GM23338 (cell line): ENCODE data around the gene CAPZB. TPM values are rescaled to one million over a fixed set of nuclear protein-coding genes. Genes with fewer than 3 reads are reported as not detected.

Experiments used
- ATAC-seq: fragments of 200-7000 bp; cut with Tn5 transposase; 3 replicates; pipeline ENCODE4 v1.9.1; 2020
- DNase-seq: peaks from one replicate; pipeline ENCODE4 v3.0.0-alpha.2; 2015; ENCODE audit warnings: low spot score
- H2AFZ ChIP-seq: fragments of 200-600 bp; sonication (generic); 2 replicates; pipeline ENCODE4 v1.8.0; 2016; ENCODE audit warnings: antibody characterized with exemption, mild to moderate bottlenecking, moderate library complexity
- H3F3A ChIP-seq: fragments of 200-600 bp; sonication (generic); replicated peaks from 2 replicates; pipeline ENCODE4 v1.8.0; 2017; ENCODE audit warnings: antibody characterized with exemption, mixed run types, low read depth
- H3K27ac ChIP-seq: fragments of 200-600 bp; sonication (generic); 2 replicates; pipeline ENCODE4 v1.6.1; 2016; ENCODE audit warnings: low read depth
- H3K27me3 ChIP-seq: fragments of 200-600 bp; sonication (generic); 2 replicates; pipeline ENCODE4 v1.8.0; 2016; ENCODE audit warnings: mild to moderate bottlenecking, mixed run types, moderate library complexity; ENCODE audit not compliant: insufficient read depth
- H3K36me3 ChIP-seq: fragments of 200-600 bp; sonication (generic); 2 replicates; pipeline ENCODE4 v1.8.0; 2016; ENCODE audit warnings: mild to moderate bottlenecking; ENCODE audit not compliant: insufficient read depth
- H3K4me1 ChIP-seq: fragments of 200-600 bp; sonication (generic); 2 replicates; pipeline ENCODE4 v1.8.0; 2016; ENCODE audit warnings: mild to moderate bottlenecking, moderate library complexity; ENCODE audit not compliant: insufficient read depth
- H3K4me2 ChIP-seq: fragments of 200-600 bp; sonication (generic); 2 replicates; pipeline ENCODE4 v1.7.1; 2017; ENCODE audit warnings: mixed run types
- H3K4me3 ChIP-seq: fragments of 200-600 bp; sonication (generic); 2 replicates; pipeline ENCODE4 v1.6.1; 2016; ENCODE audit warnings: mixed run types
- H3K79me2 ChIP-seq: fragments of 200-600 bp; sonication (generic); replicated peaks from 2 replicates; pipeline ENCODE4 v1.8.0; 2017; ENCODE audit warnings: mild to moderate bottlenecking; ENCODE audit not compliant: insufficient read depth
- H3K9me2 ChIP-seq: fragments of 200-600 bp; sonication (generic); 2 replicates; pipeline ENCODE4 v1.8.0; 2017; ENCODE audit not compliant: insufficient read depth
- H4K20me1 ChIP-seq: fragments of 200-600 bp; sonication (generic); replicated peaks from 2 replicates; pipeline ENCODE4 v1.8.0; 2017; ENCODE audit warnings: mild to moderate bottlenecking; ENCODE audit not compliant: insufficient read depth
- H3K27ac Mint-ChIP-seq: 2 replicates; pipeline ENCODE4 v1.8.0; 2020; ENCODE audit warnings: inconsistent platforms, mild to moderate bottlenecking, moderate library complexity, mixed read lengths
- H3K27me3 Mint-ChIP-seq: 3 replicates; pipeline ENCODE4 v1.8.0; 2022; ENCODE audit warnings: low read depth, mild to moderate bottlenecking, moderate library complexity, mixed read lengths, inconsistent platforms; ENCODE audit not compliant: insufficient read depth, poor library complexity
- H3K36me3 Mint-ChIP-seq: 3 replicates; pipeline ENCODE4 v1.8.0; 2021; ENCODE audit warnings: low read depth, mild to moderate bottlenecking, inconsistent platforms, moderate library complexity, mixed read lengths
- H3K4me1 Mint-ChIP-seq: 3 replicates; pipeline ENCODE4 v1.8.0; 2020; ENCODE audit warnings: mild to moderate bottlenecking, inconsistent platforms, mixed read lengths
- H3K4me3 Mint-ChIP-seq: 3 replicates; pipeline ENCODE4 v1.8.0; 2021; ENCODE audit warnings: moderate library complexity, mild to moderate bottlenecking, inconsistent platforms, mixed read lengths
- H3K9me3 Mint-ChIP-seq: 3 replicates; pipeline ENCODE4 v1.8.0; 2020; ENCODE audit warnings: moderate library complexity, mild to moderate bottlenecking, inconsistent platforms, mixed read lengths
- CREB1 ChIP-seq: fragments of 250-450 bp; sonication (Bioruptor Pico); IDR thresholded peaks from 2 replicates; pipeline ENCODE4 v1.5.0; 2020; ENCODE audit warnings: low read depth, mild to moderate bottlenecking, moderate library complexity
- EZH2 ChIP-seq: fragments of 200-600 bp; sonication (generic); IDR thresholded peaks from one replicate; pipeline ENCODE4 v1.8.0; 2017; ENCODE audit warnings: antibody characterized with exemption, mild to moderate bottlenecking, low read depth; ENCODE audit not compliant: unreplicated experiment
- EZH2phosphoT487 ChIP-seq: fragments of 200-600 bp; sonication (generic); IDR thresholded peaks from one replicate; pipeline ENCODE4 v1.8.1; 2018; ENCODE audit warnings: antibody characterized with exemption; ENCODE audit not compliant: unreplicated experiment
- JUNB ChIP-seq: IDR thresholded peaks from one replicate; pipeline ENCODE4 v1.6.1; 2016; ENCODE audit warnings: antibody characterized with exemption; ENCODE audit not compliant: unreplicated experiment
- NANOG ChIP-seq: IDR thresholded peaks from 2 replicates; pipeline ENCODE4 v1.6.1; 2016; ENCODE audit warnings: antibody characterized with exemption, borderline replicate concordance
- POLR2AphosphoS5 ChIP-seq: IDR thresholded peaks from 2 replicates; pipeline ENCODE4 v1.6.1; 2016; ENCODE audit warnings: antibody characterized with exemption, low read depth
- STAT1 ChIP-seq: IDR thresholded peaks from one replicate; pipeline ENCODE4 v1.6.1; 2016; ENCODE audit warnings: antibody characterized with exemption; ENCODE audit not compliant: unreplicated experiment
- ZNF114 ChIP-seq: fragments of 250-450 bp; sonication (Bioruptor Pico); IDR thresholded peaks from 2 replicates; pipeline ENCODE4 v1.5.0; 2020; ENCODE audit warnings: mild to moderate bottlenecking, moderate library complexity
- ZNF331 ChIP-seq: fragments of 250-450 bp; sonication (Bioruptor Pico); IDR thresholded peaks from 2 replicates; pipeline ENCODE4 v1.5.0; 2020; ENCODE audit warnings: low read depth, mild to moderate bottlenecking, moderate library complexity
- polyA plus RNA-seq: library from polyadenylated mRNA; unstranded; fragments of >200 nt; fragmentation: Nextera tagmentation; extraction: Ambion mirVana; gene quantifications from 2 replicates; pipeline ENCODE4 v1.2.1, GENCODE V29; 2016
- total RNA-seq: library from RNA; depleted of rRNA; stranded (reverse); fragments of >200 nt; shearing (Covaris generic); gene quantifications from 2 replicates; pipeline ENCODE4 v1.2.3, GENCODE V29; 2014
- TF ChIP-seq, protein P1 (sequence below): IDR thresholded peaks from one replicate; pipeline ENCODE4 v1.6.1; 2018; ENCODE audit warnings: antibody characterized with exemption; ENCODE audit not compliant: unreplicated experiment
- TF ChIP-seq, protein P2 (sequence below): fragments of 250-450 bp; sonication (Bioruptor Pico); IDR thresholded peaks from 2 replicates; pipeline ENCODE4 v1.5.0; 2020; ENCODE audit warnings: mild to moderate bottlenecking, moderate library complexity
- TF ChIP-seq, protein P3 (sequence below): IDR thresholded peaks from 2 replicates; pipeline ENCODE4 v1.6.1; 2016; ENCODE audit warnings: antibody characterized with exemption
- TF ChIP-seq, protein P4 (sequence below), 2 experiments: fragments of 200-600 bp in 1 of 2; sonication (generic) in 1 of 2; conservative IDR thresholded peaks; 2 replicates each; pipeline versions ENCODE4 v1.5.1 to v1.6.1; 2016 to 2017; ENCODE audit warnings: antibody characterized with exemption in 2 of 2, low read depth in 2 of 2, mild to moderate bottlenecking in 2 of 2, moderate library complexity in 1 of 2

The CAPZB gene
- total and polyA plus RNA-seq, 2 experiments from 2014 or later: 195 to 348 TPM

DNA sequence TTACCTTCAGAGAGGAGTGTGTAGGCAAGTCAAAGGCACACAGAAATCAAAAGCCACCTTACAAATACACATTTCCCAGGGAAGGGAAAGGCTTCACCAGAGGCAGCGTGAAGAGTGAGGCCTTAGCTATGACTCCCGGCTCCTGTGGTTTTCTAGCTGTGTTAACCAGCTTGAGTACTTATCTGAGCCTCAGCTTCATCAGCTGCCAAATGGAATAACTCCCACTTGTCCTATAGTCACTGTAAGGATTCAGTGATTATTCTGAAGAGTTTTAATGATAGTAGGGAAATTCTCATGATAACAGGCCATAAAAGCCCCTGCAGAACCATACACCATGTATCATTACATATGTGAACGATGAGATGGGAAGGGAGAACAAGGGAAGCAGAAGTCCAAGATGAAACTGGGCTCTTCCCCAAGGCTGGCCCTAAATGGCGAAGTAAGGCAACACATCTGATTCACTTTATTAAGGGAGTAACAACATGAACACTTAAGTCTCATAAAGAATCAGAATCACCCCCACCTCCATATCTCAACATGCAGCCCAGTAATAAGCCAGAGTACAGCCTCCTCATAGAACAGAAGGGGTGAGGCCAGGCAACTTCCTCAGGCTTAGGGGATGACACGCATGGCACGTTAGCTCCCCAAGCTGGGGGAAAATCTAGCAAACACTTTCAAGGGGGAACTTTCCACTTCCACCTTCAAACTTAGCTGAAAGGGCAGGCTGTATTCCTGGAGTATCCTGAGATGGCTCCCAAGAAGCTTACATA is 109.5 kb downstream of the CAPZB start:
- peaks cover 26% of the 10 kb centered on the region for H4K20me1 ChIP-seq
- H3K27me3 Mint-ChIP-seq: no peaks in the 10 kb centered on the region
- no peak overlapping the region for H3K27ac Mint-ChIP-seq

More for the DNA sequence above, 109.5 kb downstream of the CAPZB start:
- H3K4me1 Mint-ChIP-seq: no peaks in the 10 kb centered on the region
- no peaks in the 10 kb centered on the region for H3K4me1 ChIP-seq
- no peak for TF ChIP-seq ZNF114 (CRISPR knock-in tag)
- TF ChIP-seq POLR2AphosphoS5: no peak
- no peak for TF ChIP-seq JUNB
- TF ChIP-seq NANOG: no peak
- TF ChIP-seq EZH2phosphoT487: no peak
- TF ChIP-seq CREB1 (CRISPR knock-in tag): no peak
- TF ChIP-seq, protein P1, sequence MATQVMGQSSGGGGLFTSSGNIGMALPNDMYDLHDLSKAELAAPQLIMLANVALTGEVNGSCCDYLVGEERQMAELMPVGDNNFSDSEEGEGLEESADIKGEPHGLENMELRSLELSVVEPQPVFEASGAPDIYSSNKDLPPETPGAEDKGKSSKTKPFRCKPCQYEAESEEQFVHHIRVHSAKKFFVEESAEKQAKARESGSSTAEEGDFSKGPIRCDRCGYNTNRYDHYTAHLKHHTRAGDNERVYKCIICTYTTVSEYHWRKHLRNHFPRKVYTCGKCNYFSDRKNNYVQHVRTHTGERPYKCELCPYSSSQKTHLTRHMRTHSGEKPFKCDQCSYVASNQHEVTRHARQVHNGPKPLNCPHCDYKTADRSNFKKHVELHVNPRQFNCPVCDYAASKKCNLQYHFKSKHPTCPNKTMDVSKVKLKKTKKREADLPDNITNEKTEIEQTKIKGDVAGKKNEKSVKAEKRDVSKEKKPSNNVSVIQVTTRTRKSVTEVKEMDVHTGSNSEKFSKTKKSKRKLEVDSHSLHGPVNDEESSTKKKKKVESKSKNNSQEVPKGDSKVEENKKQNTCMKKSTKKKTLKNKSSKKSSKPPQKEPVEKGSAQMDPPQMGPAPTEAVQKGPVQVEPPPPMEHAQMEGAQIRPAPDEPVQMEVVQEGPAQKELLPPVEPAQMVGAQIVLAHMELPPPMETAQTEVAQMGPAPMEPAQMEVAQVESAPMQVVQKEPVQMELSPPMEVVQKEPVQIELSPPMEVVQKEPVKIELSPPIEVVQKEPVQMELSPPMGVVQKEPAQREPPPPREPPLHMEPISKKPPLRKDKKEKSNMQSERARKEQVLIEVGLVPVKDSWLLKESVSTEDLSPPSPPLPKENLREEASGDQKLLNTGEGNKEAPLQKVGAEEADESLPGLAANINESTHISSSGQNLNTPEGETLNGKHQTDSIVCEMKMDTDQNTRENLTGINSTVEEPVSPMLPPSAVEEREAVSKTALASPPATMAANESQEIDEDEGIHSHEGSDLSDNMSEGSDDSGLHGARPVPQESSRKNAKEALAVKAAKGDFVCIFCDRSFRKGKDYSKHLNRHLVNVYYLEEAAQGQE: no peak
- TF ChIP-seq, protein P2, sequence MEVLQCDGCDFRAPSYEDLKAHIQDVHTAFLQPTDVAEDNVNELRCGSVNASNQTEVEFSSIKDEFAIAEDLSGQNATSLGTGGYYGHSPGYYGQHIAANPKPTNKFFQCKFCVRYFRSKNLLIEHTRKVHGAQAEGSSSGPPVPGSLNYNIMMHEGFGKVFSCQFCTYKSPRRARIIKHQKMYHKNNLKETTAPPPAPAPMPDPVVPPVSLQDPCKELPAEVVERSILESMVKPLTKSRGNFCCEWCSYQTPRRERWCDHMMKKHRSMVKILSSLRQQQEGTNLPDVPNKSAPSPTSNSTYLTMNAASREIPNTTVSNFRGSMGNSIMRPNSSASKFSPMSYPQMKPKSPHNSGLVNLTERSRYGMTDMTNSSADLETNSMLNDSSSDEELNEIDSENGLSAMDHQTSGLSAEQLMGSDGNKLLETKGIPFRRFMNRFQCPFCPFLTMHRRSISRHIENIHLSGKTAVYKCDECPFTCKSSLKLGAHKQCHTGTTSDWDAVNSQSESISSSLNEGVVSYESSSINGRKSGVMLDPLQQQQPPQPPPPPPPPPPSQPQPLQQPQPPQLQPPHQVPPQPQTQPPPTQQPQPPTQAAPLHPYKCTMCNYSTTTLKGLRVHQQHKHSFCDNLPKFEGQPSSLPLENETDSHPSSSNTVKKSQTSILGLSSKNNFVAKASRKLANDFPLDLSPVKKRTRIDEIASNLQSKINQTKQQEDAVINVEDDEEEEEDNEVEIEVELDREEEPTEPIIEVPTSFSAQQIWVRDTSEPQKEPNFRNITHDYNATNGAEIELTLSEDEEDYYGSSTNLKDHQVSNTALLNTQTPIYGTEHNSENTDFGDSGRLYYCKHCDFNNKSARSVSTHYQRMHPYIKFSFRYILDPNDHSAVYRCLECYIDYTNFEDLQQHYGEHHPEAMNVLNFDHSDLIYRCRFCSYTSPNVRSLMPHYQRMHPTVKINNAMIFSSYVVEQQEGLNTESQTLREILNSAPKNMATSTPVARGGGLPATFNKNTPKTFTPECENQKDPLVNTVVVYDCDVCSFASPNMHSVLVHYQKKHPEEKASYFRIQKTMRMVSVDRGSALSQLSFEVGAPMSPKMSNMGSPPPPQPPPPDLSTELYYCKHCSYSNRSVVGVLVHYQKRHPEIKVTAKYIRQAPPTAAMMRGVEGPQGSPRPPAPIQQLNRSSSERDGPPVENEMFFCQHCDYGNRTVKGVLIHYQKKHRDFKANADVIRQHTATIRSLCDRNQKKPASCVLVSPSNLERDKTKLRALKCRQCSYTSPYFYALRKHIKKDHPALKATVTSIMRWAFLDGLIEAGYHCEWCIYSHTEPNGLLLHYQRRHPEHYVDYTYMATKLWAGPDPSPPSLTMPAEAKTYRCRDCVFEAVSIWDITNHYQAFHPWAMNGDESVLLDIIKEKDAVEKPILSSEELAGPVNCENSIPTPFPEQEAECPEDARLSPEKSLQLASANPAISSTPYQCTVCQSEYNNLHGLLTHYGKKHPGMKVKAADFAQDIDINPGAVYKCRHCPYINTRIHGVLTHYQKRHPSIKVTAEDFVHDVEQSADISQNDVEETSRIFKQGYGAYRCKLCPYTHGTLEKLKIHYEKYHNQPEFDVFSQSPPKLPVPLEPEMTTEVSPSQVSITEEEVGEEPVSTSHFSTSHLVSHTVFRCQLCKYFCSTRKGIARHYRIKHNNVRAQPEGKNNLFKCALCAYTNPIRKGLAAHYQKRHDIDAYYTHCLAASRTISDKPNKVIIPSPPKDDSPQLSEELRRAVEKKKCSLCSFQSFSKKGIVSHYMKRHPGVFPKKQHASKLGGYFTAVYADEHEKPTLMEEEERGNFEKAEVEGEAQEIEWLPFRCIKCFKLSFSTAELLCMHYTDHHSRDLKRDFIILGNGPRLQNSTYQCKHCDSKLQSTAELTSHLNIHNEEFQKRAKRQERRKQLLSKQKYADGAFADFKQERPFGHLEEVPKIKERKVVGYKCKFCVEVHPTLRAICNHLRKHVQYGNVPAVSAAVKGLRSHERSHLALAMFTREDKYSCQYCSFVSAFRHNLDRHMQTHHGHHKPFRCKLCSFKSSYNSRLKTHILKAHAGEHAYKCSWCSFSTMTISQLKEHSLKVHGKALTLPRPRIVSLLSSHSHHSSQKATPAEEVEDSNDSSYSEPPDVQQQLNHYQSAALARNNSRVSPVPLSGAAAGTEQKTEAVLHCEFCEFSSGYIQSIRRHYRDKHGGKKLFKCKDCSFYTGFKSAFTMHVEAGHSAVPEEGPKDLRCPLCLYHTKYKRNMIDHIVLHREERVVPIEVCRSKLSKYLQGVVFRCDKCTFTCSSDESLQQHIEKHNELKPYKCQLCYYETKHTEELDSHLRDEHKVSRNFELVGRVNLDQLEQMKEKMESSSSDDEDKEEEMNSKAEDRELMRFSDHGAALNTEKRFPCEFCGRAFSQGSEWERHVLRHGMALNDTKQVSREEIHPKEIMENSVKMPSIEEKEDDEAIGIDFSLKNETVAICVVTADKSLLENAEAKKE (CRISPR knock-in tag): no peak
- TF ChIP-seq STAT1: no peak
- TF ChIP-seq, protein P3, sequence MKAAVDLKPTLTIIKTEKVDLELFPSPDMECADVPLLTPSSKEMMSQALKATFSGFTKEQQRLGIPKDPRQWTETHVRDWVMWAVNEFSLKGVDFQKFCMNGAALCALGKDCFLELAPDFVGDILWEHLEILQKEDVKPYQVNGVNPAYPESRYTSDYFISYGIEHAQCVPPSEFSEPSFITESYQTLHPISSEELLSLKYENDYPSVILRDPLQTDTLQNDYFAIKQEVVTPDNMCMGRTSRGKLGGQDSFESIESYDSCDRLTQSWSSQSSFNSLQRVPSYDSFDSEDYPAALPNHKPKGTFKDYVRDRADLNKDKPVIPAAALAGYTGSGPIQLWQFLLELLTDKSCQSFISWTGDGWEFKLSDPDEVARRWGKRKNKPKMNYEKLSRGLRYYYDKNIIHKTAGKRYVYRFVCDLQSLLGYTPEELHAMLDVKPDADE: no peak
- TF ChIP-seq, protein P4, sequence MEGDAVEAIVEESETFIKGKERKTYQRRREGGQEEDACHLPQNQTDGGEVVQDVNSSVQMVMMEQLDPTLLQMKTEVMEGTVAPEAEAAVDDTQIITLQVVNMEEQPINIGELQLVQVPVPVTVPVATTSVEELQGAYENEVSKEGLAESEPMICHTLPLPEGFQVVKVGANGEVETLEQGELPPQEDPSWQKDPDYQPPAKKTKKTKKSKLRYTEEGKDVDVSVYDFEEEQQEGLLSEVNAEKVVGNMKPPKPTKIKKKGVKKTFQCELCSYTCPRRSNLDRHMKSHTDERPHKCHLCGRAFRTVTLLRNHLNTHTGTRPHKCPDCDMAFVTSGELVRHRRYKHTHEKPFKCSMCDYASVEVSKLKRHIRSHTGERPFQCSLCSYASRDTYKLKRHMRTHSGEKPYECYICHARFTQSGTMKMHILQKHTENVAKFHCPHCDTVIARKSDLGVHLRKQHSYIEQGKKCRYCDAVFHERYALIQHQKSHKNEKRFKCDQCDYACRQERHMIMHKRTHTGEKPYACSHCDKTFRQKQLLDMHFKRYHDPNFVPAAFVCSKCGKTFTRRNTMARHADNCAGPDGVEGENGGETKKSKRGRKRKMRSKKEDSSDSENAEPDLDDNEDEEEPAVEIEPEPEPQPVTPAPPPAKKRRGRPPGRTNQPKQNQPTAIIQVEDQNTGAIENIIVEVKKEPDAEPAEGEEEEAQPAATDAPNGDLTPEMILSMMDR (conservative IDR thresholded peaks at IDR 0.05; ENCODE audit: low read depth in 2 of 2): no peak
- TF ChIP-seq ZNF331 (CRISPR knock-in tag): no peak
- no peak for TF ChIP-seq EZH2
- no peak overlapping the region for H2AFZ ChIP-seq
- 0 out of 2 replicates have a peak, but pooled peaks cover 3% of the 10 kb centered on the region for H3F3A ChIP-seq
- H3K36me3 Mint-ChIP-seq: peaks cover 36% of the 10 kb centered on the region
- no peak overlapping the region for H3K27ac ChIP-seq
- no peak overlapping the region for H3K4me2 ChIP-seq
- H3K36me3 ChIP-seq: peaks cover 10% of the 10 kb centered on the region
- H3K9me2 ChIP-seq: no peaks in the 10 kb centered on the region
- DNase-seq: no peak
- H3K4me3 ChIP-seq: no peak overlapping the region
- no peaks in the 10 kb centered on the region for H3K9me3 Mint-ChIP-seq
- H3K4me3 Mint-ChIP-seq: no peak overlapping the region
- ATAC-seq: no peak
- H3K79me2 ChIP-seq: peaks cover 12% of the 10 kb centered on the region; the same call in 1 of the 2 replicates
- H3K27me3 ChIP-seq: no peaks in the 10 kb centered on the region
